COLO668 (cell line): Measurements from ENCODE around the gene PCGF1.

Experiments
- DNase-seq: peaks from one replicate; lab custom pipeline; 2025; ENCODE audit not compliant: unreplicated experiment; lab: John Stamatoyannopoulos, UW

Gene PCGF1

GRCh38 chr2:74507145-74507925 is at the start of gene PCGF1:
Gene PCGF1, minus strand, starts transcription at chr2:74507695. Its CDS starts 27 bp downstream, at chr2:74507668.
- peak; percentile 98 for DNase-seq

DNA sequence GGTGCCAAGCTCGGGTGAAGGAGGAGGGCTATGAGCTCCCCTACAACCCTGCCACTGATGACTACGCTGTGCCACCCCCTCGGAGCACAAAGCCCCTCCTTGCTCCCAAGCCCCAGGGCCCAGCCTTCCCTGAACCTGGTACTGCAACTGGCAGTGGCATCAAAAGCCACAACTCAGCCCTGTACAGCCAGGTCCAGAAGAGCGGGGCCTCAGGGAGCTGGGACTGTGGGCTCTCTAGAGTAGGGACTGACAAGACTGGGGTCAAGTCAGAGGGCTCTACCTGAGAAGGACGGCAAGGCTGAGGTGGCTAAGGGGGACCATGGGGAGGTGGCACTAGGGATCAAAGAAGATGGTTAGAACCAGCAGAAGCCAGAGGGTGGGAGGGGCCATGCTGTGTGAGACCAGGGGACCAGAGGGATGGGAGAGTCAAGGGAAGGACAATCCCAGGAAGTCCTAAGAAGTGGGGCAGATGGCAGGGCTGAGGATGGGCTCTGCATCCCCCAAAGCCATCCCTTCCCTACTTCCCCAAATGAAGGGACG is 49.4 kb upstream of the PCGF1 start:
- DNase-seq, result no peak

DNA sequence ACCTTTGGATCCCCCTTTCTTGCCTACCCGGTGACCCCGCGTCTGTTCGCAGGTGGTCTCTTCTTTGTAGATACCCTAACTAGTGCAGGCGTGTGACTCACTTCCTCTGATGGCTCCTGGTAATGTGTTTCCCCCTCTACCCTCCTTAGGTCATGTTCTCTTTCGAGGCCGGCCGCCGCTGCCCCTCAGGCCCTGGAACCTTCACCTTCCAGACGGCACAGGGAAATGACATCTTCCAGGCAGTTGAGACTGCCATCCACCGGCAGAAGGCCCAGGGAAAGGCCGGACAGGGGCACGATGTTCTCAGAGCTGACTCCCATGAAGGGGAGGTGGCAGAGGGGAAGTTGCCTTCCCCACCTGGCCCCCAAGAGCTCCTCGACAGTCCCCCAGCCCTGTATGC is 48.7 kb upstream of the PCGF1 start:
- no peak for DNase-seq

- no peak for DNase-seq
These were observed 48.2 kb upstream of the PCGF1 start for GRCh38 chr2:74555610-74556103.

DNA sequence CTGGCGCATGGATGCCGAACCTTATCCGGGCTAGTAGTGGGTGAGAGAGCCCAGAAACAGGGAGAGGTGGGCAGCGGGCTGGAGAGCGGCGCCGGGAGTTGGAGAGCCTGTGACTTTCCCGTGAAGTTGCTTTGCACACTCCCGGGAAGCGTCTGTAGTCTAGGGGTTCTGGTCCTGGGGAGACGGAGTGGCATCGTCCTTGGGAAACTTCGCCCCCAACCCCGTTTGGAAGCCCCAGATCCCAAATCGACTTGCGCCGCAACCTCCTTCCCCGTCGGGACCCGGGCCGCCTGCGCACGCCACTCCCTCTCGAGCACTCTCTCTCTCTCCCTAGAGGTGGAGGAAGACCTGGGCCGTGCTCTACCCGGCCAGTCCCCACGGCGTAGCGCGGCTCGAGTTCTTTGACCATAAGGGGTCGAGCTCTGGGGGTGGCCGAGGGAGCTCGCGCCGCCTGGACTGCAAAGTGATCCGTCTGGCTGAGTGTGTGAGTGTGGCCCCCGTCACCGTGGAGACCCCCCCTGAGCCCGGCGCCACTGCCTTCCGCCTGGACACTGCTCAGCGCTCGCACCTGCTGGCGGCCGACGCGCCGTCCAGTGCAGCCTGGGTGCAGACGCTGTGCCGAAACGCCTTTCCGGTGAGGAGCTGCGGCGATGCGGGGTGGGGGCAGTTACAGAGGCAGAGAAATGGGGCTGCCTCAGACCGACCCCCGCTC is 47.5 kb upstream of the PCGF1 start:
- DNase-seq, result peak; percentile 70

DNA sequence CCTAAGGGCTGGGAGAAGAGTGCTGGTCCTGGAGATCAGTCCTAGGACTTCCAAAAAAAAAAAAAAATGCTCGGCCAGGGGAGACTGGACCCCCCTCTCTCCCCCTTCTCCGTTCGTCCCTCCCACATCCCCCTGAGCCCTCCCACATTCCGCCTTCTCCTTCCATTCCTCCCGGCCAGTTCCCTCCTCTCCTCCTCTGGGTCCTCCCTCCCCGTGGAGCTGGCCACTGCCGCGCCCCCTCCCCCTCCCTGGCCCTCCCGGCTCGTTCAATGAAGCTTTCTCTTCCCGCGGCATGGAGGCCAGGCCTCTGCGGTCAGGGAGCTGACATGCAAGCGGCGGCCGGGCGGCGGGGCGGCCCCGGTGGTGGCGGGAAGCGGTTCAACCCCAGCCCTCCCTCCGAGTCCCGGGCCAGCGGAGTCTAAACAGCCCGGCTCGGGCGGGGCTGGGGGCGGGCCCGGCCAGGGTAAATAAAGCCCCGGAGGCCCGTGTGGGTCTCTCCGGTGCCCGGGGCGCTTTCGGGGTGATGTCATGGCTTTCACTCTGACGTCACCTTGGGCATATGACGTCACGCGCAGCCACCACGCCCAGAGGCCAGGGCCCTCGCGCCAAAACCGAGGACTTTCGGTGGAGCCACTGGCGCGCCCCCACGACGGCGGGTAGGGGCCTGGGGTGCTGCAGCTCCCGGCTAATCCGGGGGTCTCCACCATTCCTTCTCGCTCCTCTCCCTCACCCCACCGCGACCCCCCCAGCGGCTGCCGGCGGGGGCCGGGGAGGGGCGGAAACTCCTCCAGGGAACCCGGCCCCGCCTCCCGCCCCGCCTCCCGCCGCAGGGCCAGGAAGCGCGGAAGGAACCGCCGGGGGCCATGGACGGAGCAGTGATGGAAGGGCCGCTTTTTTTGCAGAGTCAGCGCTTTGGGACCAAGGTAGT is 46.7 kb upstream of the PCGF1 start, which contains the start of the genes DOK1 and LOXL3:
Gene DOK1, plus strand, starts transcription at position 829 of the 928 bp plus-strand sequence. Its CDS starts 35 bp downstream, at position 864.
Gene LOXL3, minus strand, starts transcription at position 51 of the 928 bp plus-strand sequence. CDS start 1,308 bp downstream, outside the sequence.
- peak; percentile 86 for DNase-seq

GRCh38 chr2:74552914-74553811 is 45.7 kb upstream of the PCGF1 start:
- peak; percentile 45 for DNase-seq

DNA sequence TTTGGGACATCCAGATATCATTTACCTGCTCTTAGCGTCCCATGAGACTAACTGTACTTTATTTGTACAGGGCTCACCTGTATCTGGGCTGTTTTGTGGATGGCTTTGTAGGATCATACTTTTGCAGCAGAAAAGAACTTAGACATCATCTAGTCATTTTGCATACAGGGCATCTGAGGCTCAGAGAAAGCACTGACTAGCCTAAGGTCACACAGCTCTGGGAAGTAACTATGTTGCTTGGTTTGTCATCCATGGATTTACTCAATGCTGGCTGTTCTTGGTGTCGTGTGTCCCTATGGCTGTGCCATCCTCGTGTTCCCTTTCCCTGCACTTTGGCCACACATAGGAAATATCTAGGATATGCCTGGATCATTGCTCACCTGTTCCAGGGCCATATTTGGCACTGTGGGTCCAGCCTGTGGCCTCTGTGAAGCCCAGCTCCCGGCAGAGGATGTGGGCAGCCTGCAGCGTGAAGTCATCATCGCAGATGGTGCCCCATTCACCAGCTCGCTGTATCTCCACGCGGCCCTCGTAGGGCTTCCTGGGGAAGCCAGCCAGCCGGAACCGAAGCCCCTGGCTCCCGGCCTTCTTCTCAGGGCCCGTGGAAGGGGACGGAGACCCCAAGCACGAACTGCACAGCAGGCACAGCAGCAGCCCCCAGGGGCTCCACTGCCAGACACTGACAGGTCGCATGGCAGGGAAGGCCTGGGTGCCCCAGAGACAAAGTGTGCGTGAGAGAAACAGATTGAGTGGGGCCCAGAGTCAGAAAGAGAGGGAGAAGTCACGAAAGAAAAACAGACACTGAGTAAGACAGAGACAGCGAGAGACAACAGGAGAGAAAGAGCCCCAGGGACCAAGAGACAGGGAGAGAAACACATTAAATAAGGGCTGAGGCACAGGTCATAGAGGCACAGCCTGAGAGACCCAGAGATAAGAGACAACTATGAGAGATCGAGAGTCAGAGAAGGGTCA is 44.7 kb upstream of the PCGF1 start:
- DNase-seq, result no peak

DNA sequence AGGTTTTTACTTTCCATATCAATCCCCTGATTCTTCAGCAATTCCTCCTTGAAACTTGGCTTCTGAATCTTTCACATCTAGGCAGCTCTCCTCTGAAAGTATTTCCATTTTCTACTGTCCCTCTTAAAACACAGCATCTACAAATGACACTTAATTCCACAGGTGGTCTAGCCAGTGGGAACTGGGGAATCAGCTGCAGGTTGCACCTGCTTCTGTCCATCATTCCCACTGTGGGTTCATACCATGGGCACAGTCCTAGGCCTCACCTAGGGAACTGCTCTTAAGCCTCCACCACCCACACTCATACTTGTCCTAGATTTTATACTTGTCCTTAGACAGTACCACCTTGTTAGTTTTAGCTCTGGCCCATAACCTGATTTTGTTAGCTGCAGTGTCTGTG is 44.0 kb upstream of the PCGF1 start:
- DNase-seq, result no peak

DNA sequence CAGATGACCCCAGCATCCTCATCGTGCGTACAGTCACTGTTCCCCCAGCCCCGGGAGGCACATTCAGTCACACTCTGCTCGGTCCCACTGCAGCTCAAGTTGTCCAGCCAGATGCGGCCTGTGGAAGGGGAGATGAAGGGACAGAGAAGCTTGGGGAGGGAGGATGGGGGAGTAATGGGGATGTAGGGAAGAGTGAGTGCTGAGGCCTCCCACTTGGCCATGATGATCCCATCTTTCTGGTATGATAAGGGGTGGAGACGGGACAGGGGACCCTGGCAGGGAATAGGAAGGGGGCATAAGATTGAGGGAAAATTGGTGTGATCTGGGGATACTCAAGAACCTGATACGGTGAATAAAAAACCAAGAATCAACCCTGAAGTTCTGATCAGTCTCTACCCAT is 42.7 kb upstream of the PCGF1 start:
- DNase-seq, result no peak

DNA sequence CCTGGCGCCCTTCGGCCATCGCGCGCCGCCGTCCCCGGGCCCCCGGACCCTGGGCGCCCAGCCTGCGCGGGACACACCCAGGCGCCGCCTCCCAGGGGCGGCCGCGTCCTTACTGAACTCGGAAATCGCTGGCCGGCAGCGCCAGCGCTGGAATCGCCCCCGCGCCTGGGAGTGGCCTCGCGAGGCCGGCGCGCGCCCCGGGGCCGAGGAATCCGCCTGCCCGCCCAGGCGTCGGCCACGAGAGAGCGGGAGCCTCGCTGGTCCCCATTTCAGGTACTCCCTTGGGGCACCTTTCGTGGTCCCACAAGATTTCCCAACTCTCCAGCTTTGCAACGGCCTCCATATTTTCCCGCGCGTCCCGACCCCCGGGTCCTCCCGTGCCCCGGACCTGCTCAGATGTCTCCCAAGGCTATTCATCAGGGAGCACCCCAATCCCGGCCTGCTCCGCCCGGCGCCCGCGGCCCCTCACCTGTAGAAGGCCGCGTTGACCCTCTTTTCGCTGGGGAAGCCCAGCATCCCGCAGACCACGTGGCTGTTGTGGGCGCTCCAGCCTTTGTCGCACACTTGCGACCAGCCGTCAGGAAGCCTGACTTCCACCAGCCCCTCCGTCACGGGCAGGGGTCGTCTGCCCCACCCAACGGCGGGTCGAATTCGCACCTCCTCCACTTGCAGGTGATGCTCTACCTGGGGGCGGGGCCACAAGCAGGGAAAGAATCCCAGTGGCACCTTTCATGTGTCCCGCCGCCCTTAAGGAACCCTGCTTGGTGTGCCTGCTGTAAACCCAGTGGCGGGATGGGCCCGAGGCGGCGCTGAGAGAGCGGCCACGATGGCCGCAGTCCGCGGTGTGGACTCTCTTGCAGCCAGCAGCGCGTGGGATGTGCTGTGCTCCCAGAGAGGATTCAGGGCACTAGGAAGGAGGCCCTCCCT is 41.7 kb upstream of the PCGF1 start:
- peak; percentile 86 for DNase-seq

GRCh38 chr2:74548285-74548899 is 40.9 kb upstream of the PCGF1 start:
- DNase-seq, result peak; percentile 39

- no peak for DNase-seq
These were observed 38.5 kb upstream of the PCGF1 start for GRCh38 chr2:74546004-74546403.

DNA sequence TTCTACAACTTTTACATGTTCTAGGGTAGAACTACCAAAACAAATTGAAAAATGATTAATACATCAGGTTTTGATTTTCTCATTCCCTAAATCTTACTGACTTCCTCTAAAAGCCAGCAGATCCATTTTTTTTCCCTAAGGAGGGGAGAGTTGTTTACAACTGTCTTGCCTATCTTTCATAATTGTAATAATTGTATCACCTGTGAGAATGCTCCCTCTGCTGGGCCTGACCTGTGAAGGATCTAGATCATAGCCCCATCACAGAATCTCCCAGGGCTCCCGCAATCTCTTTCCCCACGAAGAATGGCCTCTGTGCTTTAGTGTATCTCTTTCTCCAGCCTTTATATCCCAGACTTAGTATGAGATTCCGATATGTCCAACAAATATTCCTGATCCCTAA is 37.1 kb upstream of the PCGF1 start:
- DNase-seq, result peak; percentile 10

GRCh38 chr2:74542978-74543377 is 35.5 kb upstream of the PCGF1 start:
- DNase-seq, result no peak

DNA sequence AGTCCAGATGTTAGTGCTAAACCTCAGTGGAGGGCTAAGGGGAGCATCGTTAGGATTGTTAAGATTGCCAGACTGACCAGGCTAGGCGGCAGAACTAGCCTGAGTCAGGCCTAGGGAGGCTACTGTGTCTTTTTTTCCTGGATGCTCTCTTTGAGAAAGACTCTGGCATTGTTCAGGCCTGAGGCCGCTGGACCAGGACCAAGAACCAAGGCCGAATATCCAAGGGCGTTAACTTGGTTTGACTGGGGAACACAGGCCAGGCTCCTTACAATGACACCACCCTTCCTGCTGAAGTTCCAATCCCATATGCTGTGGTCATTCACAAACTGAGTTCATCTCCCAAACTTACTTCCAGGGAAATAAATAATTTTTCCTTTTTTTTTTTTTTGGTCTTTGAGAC is 32.8 kb upstream of the PCGF1 start:
- DNase-seq, result no peak

DNA sequence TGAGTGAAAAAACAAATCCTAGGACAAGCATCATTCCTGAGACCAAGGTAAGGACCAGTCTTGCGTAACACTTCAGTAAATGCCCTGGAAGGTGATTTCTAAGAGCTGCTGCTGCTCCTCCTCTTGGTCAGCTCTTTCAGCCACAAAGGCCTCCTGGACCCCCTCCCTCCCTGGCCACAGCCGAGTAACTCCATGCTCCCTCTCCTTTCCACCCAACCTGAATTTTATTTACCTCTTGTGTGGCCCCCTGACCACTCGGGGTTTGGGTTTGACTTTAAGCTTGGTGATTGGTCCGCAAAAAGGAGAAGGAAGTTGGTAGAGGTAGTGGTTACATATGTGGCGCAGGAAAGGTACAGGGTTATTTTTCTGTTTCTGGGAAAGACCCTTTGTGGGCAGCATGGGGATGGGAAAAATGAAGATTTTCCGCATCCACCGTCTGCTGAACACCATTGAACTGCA is 31.4 kb upstream of the PCGF1 start:
- DNase-seq, result no peak
